ENCODE results near the gene SMAD3.

GRCh38 chr15:67197364-67197695 is 131.9 kb downstream of the SMAD3 start:
- TF ChIP-seq, protein P1, sequence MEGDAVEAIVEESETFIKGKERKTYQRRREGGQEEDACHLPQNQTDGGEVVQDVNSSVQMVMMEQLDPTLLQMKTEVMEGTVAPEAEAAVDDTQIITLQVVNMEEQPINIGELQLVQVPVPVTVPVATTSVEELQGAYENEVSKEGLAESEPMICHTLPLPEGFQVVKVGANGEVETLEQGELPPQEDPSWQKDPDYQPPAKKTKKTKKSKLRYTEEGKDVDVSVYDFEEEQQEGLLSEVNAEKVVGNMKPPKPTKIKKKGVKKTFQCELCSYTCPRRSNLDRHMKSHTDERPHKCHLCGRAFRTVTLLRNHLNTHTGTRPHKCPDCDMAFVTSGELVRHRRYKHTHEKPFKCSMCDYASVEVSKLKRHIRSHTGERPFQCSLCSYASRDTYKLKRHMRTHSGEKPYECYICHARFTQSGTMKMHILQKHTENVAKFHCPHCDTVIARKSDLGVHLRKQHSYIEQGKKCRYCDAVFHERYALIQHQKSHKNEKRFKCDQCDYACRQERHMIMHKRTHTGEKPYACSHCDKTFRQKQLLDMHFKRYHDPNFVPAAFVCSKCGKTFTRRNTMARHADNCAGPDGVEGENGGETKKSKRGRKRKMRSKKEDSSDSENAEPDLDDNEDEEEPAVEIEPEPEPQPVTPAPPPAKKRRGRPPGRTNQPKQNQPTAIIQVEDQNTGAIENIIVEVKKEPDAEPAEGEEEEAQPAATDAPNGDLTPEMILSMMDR (IDR thresholded peaks at IDR 0.05): no peak
- no peak for TF ChIP-seq POLR2A (IDR thresholded peaks at IDR 0.05)
